SK-N-SH (cell line): Measurements from ENCODE around the gene CCL17. TPM values are rescaled to one million over a fixed set of nuclear protein-coding genes. Genes with fewer than 3 reads are reported as not detected.

Experiments used
- CTCF ChIA-PET: fragments of 300-600, 350-600 bp; formaldehyde crosslinking; extraction: SDS; loops from one replicate; lab custom pipeline; 2021; lab: Yijun Ruan, JAX
- POLR2A ChIA-PET: fragments of 350-600 bp; sonication (Branson Sonifier 250); formaldehyde crosslinking; extraction: SDS; loops from one replicate; lab custom pipeline; 2020; ENCODE audit warnings: antibody characterized with exemption, inconsistent platforms; lab: Yijun Ruan, JAX
- DNase-seq: peaks from one replicate; pipeline ENCODE4 v3.0.0; 2012
- H2AFZ ChIP-seq: fragments of 200-600 bp; sonication (generic); 2 replicates; pipeline ENCODE4 v1.8.1; 2016; ENCODE audit warnings: antibody characterized with exemption, mild to moderate bottlenecking, low read depth
- H3F3A ChIP-seq: fragments of 200-600 bp; sonication (generic); replicated peaks from 2 replicates; pipeline ENCODE3; 2016; ENCODE audit warnings: antibody characterized with exemption, mild to moderate bottlenecking; ENCODE audit not compliant: insufficient read depth
- H3K27ac ChIP-seq, 2 experiments: fragments of 200-500 bp in 1 of 2; fragments of 200-600 bp in 1 of 2; sonication (Bioruptor generic) in 1 of 2; sonication (generic), shearing (Covaris generic) in 1 of 2; 2 replicates each; pipeline versions ENCODE4 v1.5.1 to v1.6.1; 2014 to 2016; ENCODE audit warnings: low read depth in 2 of 2, inconsistent platforms in 1 of 2, low read length in 1 of 2, mild to moderate bottlenecking in 1 of 2, mixed read lengths in 1 of 2
- H3K27me3 ChIP-seq: fragments of 200-600 bp; sonication (generic), shearing (Covaris generic); 2 replicates; pipeline ENCODE4 v1.6.1; 2016; ENCODE audit warnings: mixed run types; ENCODE audit not compliant: insufficient read depth
- H3K36me3 ChIP-seq, 2 experiments: fragments of 200-500 bp in 1 of 2; fragments of 200-600 bp in 1 of 2; sonication (Bioruptor generic) in 1 of 2; sonication (generic) in 1 of 2; replicated peaks in 1 of 2; 2 replicates each; pipeline versions ENCODE3 to v1.5.1; 2014 to 2016; ENCODE audit warnings: low read length in 1 of 2, mild to moderate bottlenecking in 1 of 2; ENCODE audit not compliant: insufficient read depth in 2 of 2, control insufficient read depth in 1 of 2
- H3K4me1 ChIP-seq, 2 experiments: fragments of 200-500 bp in 1 of 2; fragments of 200-600 bp in 1 of 2; sonication (Bioruptor generic) in 1 of 2; sonication (generic), shearing (Covaris generic) in 1 of 2; 2 replicates each; pipeline versions ENCODE4 v1.5.1 to v1.6.1; 2014 to 2016; ENCODE audit warnings: low read depth in 1 of 2, low read length in 1 of 2, mixed run types in 1 of 2; ENCODE audit not compliant: insufficient read depth in 2 of 2, control insufficient read depth in 1 of 2
- H3K4me2 ChIP-seq: fragments of 200-600 bp; sonication (generic), shearing (Covaris generic); 2 replicates; pipeline ENCODE4 v1.6.1; 2017; ENCODE audit warnings: mixed run types
- H3K4me3 ChIP-seq, 2 experiments: fragments of 200-500 bp in 1 of 2; fragments of 200-600 bp in 1 of 2; sonication (Bioruptor generic) in 1 of 2; sonication (generic), shearing (Covaris generic) in 1 of 2; 2 replicates each; pipeline versions ENCODE4 v1.5.1 to v1.8.1; 2014 to 2016; ENCODE audit warnings: low read depth in 2 of 2, inconsistent platforms in 1 of 2, low read length in 1 of 2, mild to moderate bottlenecking in 1 of 2, mixed read lengths in 1 of 2, moderate library complexity in 1 of 2
- H3K79me2 ChIP-seq: fragments of 200-600 bp; sonication (generic); 2 replicates; pipeline ENCODE4 v1.8.1; 2017; ENCODE audit warnings: mild to moderate bottlenecking; ENCODE audit not compliant: insufficient read depth
- H3K9ac ChIP-seq: fragments of 200-600 bp; sonication (generic); 2 replicates; pipeline ENCODE4 v1.6.1; 2017; ENCODE audit warnings: mixed run types
- H3K9me2 ChIP-seq: fragments of 200-600 bp; sonication (generic); 2 replicates; pipeline ENCODE4 v1.6.1; 2017; ENCODE audit warnings: mixed run types
- H3K9me3 ChIP-seq: fragments of 200-600 bp; sonication (generic); 2 replicates; pipeline ENCODE4 v1.6.1; 2017; ENCODE audit warnings: mixed run types, mild to moderate bottlenecking, moderate library complexity
- H4K20me1 ChIP-seq: fragments of 200-600 bp; sonication (generic); 2 replicates; pipeline ENCODE4 v1.6.1; 2017; ENCODE audit warnings: mild to moderate bottlenecking, mixed run types; ENCODE audit not compliant: insufficient read depth
- CHD2 ChIP-seq: fragments of 150-350 bp; IDR thresholded peaks from 2 replicates; pipeline ENCODE4 v1.6.1; 2018; ENCODE audit warnings: low read length; ENCODE audit not compliant: partially characterized antibody
- EP300 ChIP-seq, 2 experiments: IDR thresholded peaks; 2 replicates each; pipeline versions ENCODE4 v1.4.0 to v1.6.1; 2012; ENCODE audit warnings: borderline replicate concordance in 1 of 2, low read depth in 1 of 2, low read length in 1 of 2
- FOSL2 ChIP-seq: IDR thresholded peaks from 2 replicates; pipeline ENCODE4 v1.4.0; 2012; ENCODE audit warnings: low read depth, mild to moderate bottlenecking, moderate library complexity, borderline replicate concordance
- FOXJ3 ChIP-seq: sonication (generic); formaldehyde crosslinking; IDR thresholded peaks from 2 replicates; pipeline ENCODE4 v1.5.1; 2020; ENCODE audit warnings: mild to moderate bottlenecking, missing genetic modification reagents
- GABPA ChIP-seq: IDR thresholded peaks from 2 replicates; pipeline ENCODE4 v1.4.0; 2012; ENCODE audit warnings: low read depth, mild to moderate bottlenecking
- JUND ChIP-seq: IDR thresholded peaks from 2 replicates; pipeline ENCODE4 v1.4.0; 2012
- NFIC ChIP-seq: IDR thresholded peaks from 2 replicates; pipeline ENCODE4 v1.4.0; 2012; ENCODE audit warnings: borderline replicate concordance
- SIN3A ChIP-seq: IDR thresholded peaks from 2 replicates; pipeline ENCODE4 v1.6.1; 2012; ENCODE audit warnings: low read depth, mild to moderate bottlenecking, low read length, moderate library complexity, borderline replicate concordance
- TAF1 ChIP-seq: IDR thresholded peaks from 2 replicates; pipeline ENCODE4 v1.6.1; 2012; ENCODE audit warnings: low read depth, mild to moderate bottlenecking, low read length, moderate library complexity, borderline replicate concordance
- TCF12 ChIP-seq: IDR thresholded peaks from 2 replicates; pipeline ENCODE4 v1.4.0; 2012
- WGBS: methylation state at CpG from one replicate; pipeline ENCODE4 v1.1.6; 2017; ENCODE audit warnings: low lambda C conversion rate; 5-methylcytosine and 5-hydroxymethylcytosine counted together
- polyA plus RNA-seq, 3 experiments: library from polyadenylated mRNA; depleted of rRNA; stranded (reverse); fragments of >200 nt; gene quantifications; 2 replicates each; pipeline ENCODE4 v1.2.3, GENCODE V29; 2012
- TF ChIP-seq, protein P1 (sequence below): IDR thresholded peaks from 2 replicates; pipeline ENCODE4 v1.4.0; 2012; ENCODE audit warnings: low read depth, borderline replicate concordance

The CCL17 gene
- polyA plus RNA-seq, 1 of the 3 experiments (the other 2 are of a cell fraction), result not detected

GRCh38 chr16:57430955-57431354, 26.4 kb downstream of the CCL17 start:
- CTCF ChIA-PET, result interaction anchor here (1.0 to 4.6 kb wide), 4 partner anchors 9 to 89 kb away, joined by 5 to 30 read pairs (median 10); partner anchors contain the start of gene POLR2C

DNA sequence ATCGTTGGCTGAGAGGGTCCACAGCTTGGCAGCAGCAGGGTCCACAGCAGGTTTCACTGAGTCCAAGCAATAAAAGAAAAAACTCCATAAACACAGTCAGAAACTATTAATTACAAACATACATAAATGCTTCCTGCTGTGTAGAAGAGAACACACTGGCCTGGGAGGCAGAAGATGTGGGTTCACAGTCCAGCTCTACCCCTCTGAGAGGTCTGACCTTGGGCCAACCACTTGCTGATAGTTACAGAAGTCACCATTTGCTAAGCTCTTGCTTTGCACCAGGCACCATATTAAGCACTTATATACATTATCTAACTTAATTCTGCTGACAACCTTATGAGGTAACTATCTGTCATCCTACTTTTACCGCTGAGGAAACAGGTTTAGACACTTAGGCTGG, 27.9 kb downstream of the CCL17 start:
- Histone ChIP-seq H3K4me1 (no peaks in the 10 kb centered on the region), H3K4me2 (no peak overlapping the region), H3K9me3 (no peaks in the 10 kb centered on the region), H3K4me3 (no peak overlapping the region), H4K20me1 (no peaks in the 10 kb centered on the region), H3K27me3 (no peaks in the 10 kb centered on the region), H3K36me3 (peaks cover 59 to 71% of the 10 kb centered on the region in 2 experiments), H3K79me2 (no peaks in the 10 kb centered on the region), H3K9ac (no peak overlapping the region), H3K27ac (no peak overlapping the region), H3K9me2 (no peaks in the 10 kb centered on the region), H2AFZ (no peak overlapping the region), H3F3A (no peaks in the 10 kb centered on the region)
- POLR2A ChIA-PET, result interaction anchor here (1.1 to 2.1 kb wide), 2 partner anchors 9 to 15 kb away, joined by 3 to 6 read pairs; partner anchors contain the start of genes CIAPIN1 and COQ9
- no peak for DNase-seq
- no peak for TF ChIP-seq TCF12
- no peak for TF ChIP-seq FOXJ3 (CRISPR knock-in tag)
- TF ChIP-seq, protein P1, sequence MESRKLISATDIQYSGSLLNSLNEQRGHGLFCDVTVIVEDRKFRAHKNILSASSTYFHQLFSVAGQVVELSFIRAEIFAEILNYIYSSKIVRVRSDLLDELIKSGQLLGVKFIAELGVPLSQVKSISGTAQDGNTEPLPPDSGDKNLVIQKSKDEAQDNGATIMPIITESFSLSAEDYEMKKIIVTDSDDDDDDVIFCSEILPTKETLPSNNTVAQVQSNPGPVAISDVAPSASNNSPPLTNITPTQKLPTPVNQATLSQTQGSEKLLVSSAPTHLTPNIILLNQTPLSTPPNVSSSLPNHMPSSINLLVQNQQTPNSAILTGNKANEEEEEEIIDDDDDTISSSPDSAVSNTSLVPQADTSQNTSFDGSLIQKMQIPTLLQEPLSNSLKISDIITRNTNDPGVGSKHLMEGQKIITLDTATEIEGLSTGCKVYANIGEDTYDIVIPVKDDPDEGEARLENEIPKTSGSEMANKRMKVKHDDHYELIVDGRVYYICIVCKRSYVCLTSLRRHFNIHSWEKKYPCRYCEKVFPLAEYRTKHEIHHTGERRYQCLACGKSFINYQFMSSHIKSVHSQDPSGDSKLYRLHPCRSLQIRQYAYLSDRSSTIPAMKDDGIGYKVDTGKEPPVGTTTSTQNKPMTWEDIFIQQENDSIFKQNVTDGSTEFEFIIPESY, result no peak
- no peak for TF ChIP-seq SIN3A
- no peak for TF ChIP-seq FOSL2
- TF ChIP-seq GABPA, result no peak
- TF ChIP-seq CHD2, result no peak
- TF ChIP-seq NFIC, result no peak
- no peak for TF ChIP-seq TAF1
- no peak for TF ChIP-seq JUND
- WGBS, result 96% methylated on average over 2 of the region's 2 CpGs
- CTCF ChIA-PET, result interaction anchor here (1.1 to 4.6 kb wide), 6 partner anchors 10 to 87 kb away, joined by 3 to 30 read pairs (median 10); partner anchors contain the start of gene POLR2C

More at GRCh38 chr16:57430955-57431354, 26.4 kb downstream of the CCL17 start:
- H3K4me1 ChIP-seq, result no peaks in the 10 kb centered on the region
- WGBS, result 82% methylated on average over 5 of the region's 5 CpGs
- no peak overlapping the region for H3K9ac ChIP-seq
- no peak overlapping the region for H3K4me2 ChIP-seq
- no peaks in the 10 kb centered on the region for H3F3A ChIP-seq
- H3K4me3 ChIP-seq, result no peak overlapping the region
- H3K36me3 ChIP-seq, result peaks cover 58 to 72% of the 10 kb centered on the region in 2 experiments
- H3K79me2 ChIP-seq, result no peaks in the 10 kb centered on the region
- H3K27me3 ChIP-seq, result no peaks in the 10 kb centered on the region
- no peaks in the 10 kb centered on the region for H3K9me3 ChIP-seq
- H3K9me2 ChIP-seq, result no peaks in the 10 kb centered on the region
- H4K20me1 ChIP-seq, result no peaks in the 10 kb centered on the region
- no peak overlapping the region for H2AFZ ChIP-seq
- DNase-seq, result no peak
- TF ChIP-seq TAF1 (no peak), EP300 (IDR thresholded peaks at IDR 0.05; ENCODE audit: borderline replicate concordance in 1 of 2, low read depth in 1 of 2, low read length in 1 of 2) (no peak)
- POLR2A ChIA-PET, result no interaction called here
- H3K27ac ChIP-seq, result no peak overlapping the region
